ENCODE data around the gene KRTAP5-9. TPM values are rescaled to one million over a fixed set of nuclear protein-coding genes. Genes with fewer than 3 reads are reported as not detected.
A peak's percentile ranks its signal among the peaks of the same experiment; 100 is the strongest.

KRTAP5-9 gene
- total and polyA plus RNA-seq, 9 of the 15 experiments (the other 6 are each of a cell fraction or from before 2014, with no cell fraction given) = not detected

GRCh38 chr11:71551711-71552110 lies 3.5 kb downstream of the KRTAP5-9 start:
- ChIA-PET CTCF (ENCODE audit: low intra/inter-chr PET ratio) (no interaction called here), POLR2A (no interaction called here)
- intact Hi-C loops (cut with micrococcal nuclease) (no loop called here), in situ Hi-C loops (cut with MboI) (no loop called here)
- no peaks in the 10 kb centered on the region for H3K79me2 ChIP-seq (ENCODE audit: control insufficient read depth, insufficient read depth, low read length)
- H3K4me3 ChIP-seq = no peak overlapping the region
- no peak for ATAC-seq
- no TSS peak for BruUV-seq (replicated peaks)
- H4K20me1 ChIP-seq (replicated peaks; ENCODE audit: control insufficient read depth, insufficient read depth, low read length) = no peaks in the 10 kb centered on the region
- no peak overlapping the region for H3K27ac ChIP-seq (ENCODE audit: extremely low read depth, low read depth, low read length)
- H3K36me3 ChIP-seq (ENCODE audit: control insufficient read depth, insufficient read depth, low read length) = no peaks in the 10 kb centered on the region
- no peak overlapping the region for H3K4me2 ChIP-seq (ENCODE audit: insufficient read depth, low read length)
- no peak for FAIRE-seq
- no peaks in the 10 kb centered on the region for H3K9me3 ChIP-seq (replicated peaks; ENCODE audit: control insufficient read depth, insufficient read depth, low read depth, low read length)
- TF ChIP-seq BACH1 (tag; IDR thresholded peaks at IDR 0.05) (peak; percentile 73; the same call in 1 of the 2 replicates), FUS (optimal IDR thresholded peaks at IDR 0.05; ENCODE audit: low read depth, low read length) (no peak), NFE2L1 (tag; IDR thresholded peaks at IDR 0.05; ENCODE audit: borderline replicate concordance, low read depth) (peak; percentile 87), ZNF512 (tag; IDR thresholded peaks at IDR 0.05) (no peak), HMG20B (CRISPR knock-in tag; IDR thresholded peaks at IDR 0.05) (no peak), MAFG (tag; conservative IDR thresholded peaks at IDR 0.05) (peak; percentile 94), MAFF (IDR thresholded peaks at IDR 0.05; ENCODE audit: low read length) (peak; percentile 85), E2F6 (IDR thresholded peaks at IDR 0.05; ENCODE audit: borderline replicate concordance in 1 of 2, extremely low read depth in 1 of 2, insufficient read depth in 1 of 2, insufficient read length in 1 of 2, low read depth in 1 of 2, low read length in 1 of 2, poor library complexity in 1 of 2, severe bottlenecking in 1 of 2) (no peak), NFE2 (IDR thresholded peaks at IDR 0.05; ENCODE audit: low read depth) (peak; percentile 91), ZNF354B (CRISPR knock-in tag; IDR thresholded peaks at IDR 0.05) (no peak), TAL1 (IDR thresholded peaks at IDR 0.05) (no peak), HEY1 (CRISPR knock-in tag; IDR thresholded peaks at IDR 0.05; ENCODE audit: borderline replicate concordance) (no peak), CGGBP1 (CRISPR knock-in tag; IDR thresholded peaks at IDR 0.05) (no peak), NR3C1 (CRISPR knock-in tag; IDR thresholded peaks at IDR 0.05) (no peak), ETV1 (tag; conservative IDR thresholded peaks at IDR 0.05; ENCODE audit: low read depth) (no peak), HSF4 (CRISPR knock-in tag; IDR thresholded peaks at IDR 0.05; ENCODE audit: borderline replicate concordance) (no peak), C11orf30 (IDR thresholded peaks at IDR 0.05; ENCODE audit: low read depth) (peak; percentile 87), POLR2A (conservative IDR thresholded peaks at IDR 0.05) (no peak), ZNF316 (IDR thresholded peaks at IDR 0.05) (peak; percentile 91), MAFK (IDR thresholded peaks at IDR 0.05; ENCODE audit: low read length) (peak; percentile 78)
- H3K27me3 ChIP-seq (ENCODE audit: control insufficient read depth in 2 of 2, insufficient read depth in 2 of 2, low read length in 2 of 2) = peaks cover 12 to 59% of the 10 kb centered on the region in 2 experiments; a peak in 4 of 5 replicates
- no peak for DNase-seq (ENCODE audit: extremely low read depth in 1 of 4, low spot score in 3 of 4)
- H3K9me1 ChIP-seq (ENCODE audit: control insufficient read depth, insufficient read depth, low read length) = no peaks in the 10 kb centered on the region
- no peak overlapping the region for H3K9ac ChIP-seq (ENCODE audit: insufficient read depth in 1 of 2, low read depth in 2 of 2, low read length in 2 of 2)
- 72% methylated on average over 1 of the region's 1 CpG for WGBS (ENCODE audit: insufficient coverage, low coverage, missing lambda C conversion rate)
- H3K4me1 ChIP-seq (replicated peaks in 1 of 2; ENCODE audit: control insufficient read depth in 2 of 2, insufficient read depth in 2 of 2, low read length in 2 of 2) = peaks cover 0 to 7% of the 10 kb centered on the region in 2 experiments; a peak in 1 of 5 replicates
- H2AFZ ChIP-seq (ENCODE audit: low read depth, low read length) = no peak overlapping the region
